RWPE1 (cell line): ENCODE data around the gene MGAT5.

Experiments
- CTCF ChIA-PET: fragments of 350-600 bp; sonication (Branson Sonifier 250); formaldehyde crosslinking; extraction: SDS; loops from one replicate; lab custom pipeline; 2021; lab: Yijun Ruan, JAX
- POLR2A ChIA-PET: fragments of 400-600 bp; formaldehyde crosslinking; extraction: SDS; loops from one replicate; lab custom pipeline; 2020; ENCODE audit warnings: antibody characterized with exemption; ENCODE audit not compliant: low non-redundant PET; lab: Yijun Ruan, JAX
- DNase-seq: peaks from one replicate; pipeline ENCODE4 v3.0.0; 2012; ENCODE audit warnings: low spot score
- H3K27ac ChIP-seq: fragments of 450-650 bp; 2 replicates; pipeline ENCODE4 v1.5.1; 2017
- TF ChIP-seq, protein P1 (sequence below): fragments of 450-650 bp; conservative IDR thresholded peaks from 2 replicates; pipeline ENCODE4 v1.5.1; 2017; ENCODE audit warnings: low read depth, mild to moderate bottlenecking

Gene MGAT5

DNA sequence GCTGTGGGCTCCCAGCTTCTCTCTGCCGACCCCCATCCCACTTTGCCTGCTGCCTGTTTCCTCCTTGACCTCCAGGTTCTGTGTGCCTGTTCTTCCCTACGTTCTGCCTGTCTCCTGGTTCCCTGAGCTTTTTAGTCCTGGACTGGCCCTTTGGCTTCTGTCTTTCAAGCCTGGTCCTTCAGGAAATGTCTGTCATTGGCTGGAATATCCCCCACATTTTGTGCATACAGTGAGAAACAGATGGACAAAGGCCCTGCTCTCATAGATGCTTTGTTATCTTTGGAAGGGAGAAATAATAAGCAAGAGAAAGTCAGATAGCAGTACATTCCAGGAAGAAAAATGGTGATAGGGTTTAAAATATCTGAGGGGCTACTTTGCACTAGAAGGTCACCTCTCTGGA is 5.7 kb downstream of the MGAT5 start:
- TF ChIP-seq, protein P1, sequence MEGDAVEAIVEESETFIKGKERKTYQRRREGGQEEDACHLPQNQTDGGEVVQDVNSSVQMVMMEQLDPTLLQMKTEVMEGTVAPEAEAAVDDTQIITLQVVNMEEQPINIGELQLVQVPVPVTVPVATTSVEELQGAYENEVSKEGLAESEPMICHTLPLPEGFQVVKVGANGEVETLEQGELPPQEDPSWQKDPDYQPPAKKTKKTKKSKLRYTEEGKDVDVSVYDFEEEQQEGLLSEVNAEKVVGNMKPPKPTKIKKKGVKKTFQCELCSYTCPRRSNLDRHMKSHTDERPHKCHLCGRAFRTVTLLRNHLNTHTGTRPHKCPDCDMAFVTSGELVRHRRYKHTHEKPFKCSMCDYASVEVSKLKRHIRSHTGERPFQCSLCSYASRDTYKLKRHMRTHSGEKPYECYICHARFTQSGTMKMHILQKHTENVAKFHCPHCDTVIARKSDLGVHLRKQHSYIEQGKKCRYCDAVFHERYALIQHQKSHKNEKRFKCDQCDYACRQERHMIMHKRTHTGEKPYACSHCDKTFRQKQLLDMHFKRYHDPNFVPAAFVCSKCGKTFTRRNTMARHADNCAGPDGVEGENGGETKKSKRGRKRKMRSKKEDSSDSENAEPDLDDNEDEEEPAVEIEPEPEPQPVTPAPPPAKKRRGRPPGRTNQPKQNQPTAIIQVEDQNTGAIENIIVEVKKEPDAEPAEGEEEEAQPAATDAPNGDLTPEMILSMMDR = no peak
- POLR2A ChIA-PET = no interaction called here
- no peak overlapping the region for H3K27ac ChIP-seq
- CTCF ChIA-PET = interaction anchor here (0.5 kb wide), 1 partner anchor 35 kb away, joined by 3 read pairs; no protein-coding TSS in a partner anchor
- no peak for DNase-seq

DNA sequence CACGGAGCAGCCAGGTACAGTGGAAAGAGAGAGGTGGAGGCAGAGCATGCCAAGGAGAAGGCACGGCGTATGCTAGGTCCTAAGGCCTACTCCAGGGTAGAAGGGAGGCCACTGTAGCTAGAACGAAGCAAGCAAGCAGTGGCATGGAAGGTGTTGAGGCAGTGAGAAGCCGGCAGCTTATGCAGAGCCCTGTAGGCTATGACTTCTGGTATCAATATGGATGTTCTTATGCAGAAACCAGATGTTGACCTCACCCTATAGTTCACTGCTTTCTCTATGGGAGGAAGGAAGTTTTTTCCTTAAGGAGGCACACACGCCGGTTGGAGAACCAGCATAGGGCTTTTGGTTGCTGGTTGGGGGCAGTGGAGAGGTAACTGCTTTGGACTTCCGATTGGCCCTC is 6.1 kb downstream of the MGAT5 start:
- TF ChIP-seq, protein P1 = no peak
- no peak for DNase-seq

DNA sequence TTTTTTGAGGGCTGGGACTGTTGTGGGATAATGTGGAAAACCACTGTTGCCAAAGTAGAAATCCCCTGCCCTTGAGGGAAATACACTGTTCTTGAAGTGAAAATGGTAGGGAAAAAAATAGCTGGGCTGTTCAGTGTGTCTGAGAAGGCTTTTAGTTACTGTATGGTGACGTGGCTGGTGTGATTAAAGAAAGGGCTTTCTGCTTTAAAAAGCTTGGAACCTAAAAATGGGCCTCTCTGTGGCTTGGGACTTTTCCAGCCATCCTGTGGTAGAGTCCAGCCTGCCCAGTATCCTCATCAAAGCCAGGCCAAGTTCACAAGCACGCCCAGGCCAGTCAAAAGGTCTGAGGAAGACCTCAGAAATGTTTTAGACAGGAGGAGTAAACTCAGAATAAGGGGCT is 6.8 kb downstream of the MGAT5 start:
- CTCF ChIA-PET = interaction anchor here (0.6 to 0.7 kb wide), 2 partner anchors 9 to 29 kb away, joined by 3 to 6 read pairs; no protein-coding TSS in a partner anchor
- H3K27ac ChIP-seq = no peak overlapping the region
- TF ChIP-seq, protein P1 = no peak
- POLR2A ChIA-PET = no interaction called here
- no peak for DNase-seq

More for the DNA sequence above, 6.1 kb downstream of the MGAT5 start:
- ChIA-PET POLR2A (no interaction called here), CTCF (interaction anchor here (0.5 to 0.6 kb wide), 2 partner anchors 10 to 36 kb away, joined by 3 to 6 read pairs; no protein-coding TSS in a partner anchor)
- H3K27ac ChIP-seq = no peak overlapping the region

DNA sequence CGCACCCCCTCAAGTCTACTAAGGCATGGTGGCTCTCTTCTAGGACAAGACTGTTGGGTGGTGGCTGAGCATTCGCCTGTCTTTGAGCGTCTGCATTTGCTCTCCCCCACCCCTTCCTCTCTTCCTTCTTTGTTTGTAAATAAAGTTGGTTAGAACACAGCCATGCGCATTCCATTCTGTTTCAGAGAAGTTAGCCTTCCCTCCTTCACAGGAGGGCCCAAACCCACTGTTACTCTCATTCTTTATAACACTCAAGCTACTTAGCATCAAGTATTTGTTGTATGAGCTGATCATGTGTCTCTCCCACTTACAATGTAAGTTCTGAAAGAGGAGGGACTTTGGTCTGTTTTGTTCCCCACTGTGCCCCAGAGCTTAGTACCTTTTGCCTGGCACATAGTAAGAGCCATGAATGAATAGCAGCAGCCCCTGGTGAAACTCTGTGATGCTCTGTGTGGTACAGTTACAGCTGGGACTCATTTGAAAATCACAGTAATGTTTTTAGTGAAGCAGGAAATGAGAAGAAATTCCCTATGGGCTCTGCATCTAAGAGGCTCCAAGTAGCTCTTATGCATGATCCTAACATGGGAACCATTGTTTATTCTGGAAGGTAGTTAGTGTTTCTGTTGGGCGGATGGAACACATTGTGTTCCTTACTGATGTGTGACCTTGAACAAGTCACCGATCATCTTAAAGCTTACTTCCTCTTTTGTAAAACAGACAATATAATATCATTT is 7.7 kb downstream of the MGAT5 start:
- CTCF ChIA-PET = interaction anchor here (0.7 kb wide), 1 partner anchor 30 kb away, joined by 3 read pairs; no protein-coding TSS in a partner anchor
- DNase-seq = no peak
- POLR2A ChIA-PET = no interaction called here
- TF ChIP-seq, protein P1 = no peak
- no peak overlapping the region for H3K27ac ChIP-seq

DNA sequence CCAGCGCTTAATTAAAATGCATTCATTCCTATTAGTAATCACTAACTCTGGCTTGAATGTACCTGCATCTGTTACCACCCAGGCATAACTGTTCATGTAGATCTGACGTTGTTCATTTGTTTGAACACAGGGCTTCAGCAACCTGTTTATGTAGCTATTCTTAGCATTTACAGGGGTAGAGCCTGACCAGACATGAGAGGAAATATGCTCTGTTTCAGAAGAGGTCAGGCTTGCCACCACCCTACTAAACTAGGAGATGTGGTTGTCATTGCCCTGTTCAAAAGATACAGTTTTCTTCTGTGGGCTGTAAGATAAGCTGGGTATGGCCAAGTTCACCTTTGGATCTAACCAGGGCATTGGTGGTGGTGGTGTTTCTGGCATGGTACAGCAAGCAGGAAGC is 8.8 kb downstream of the MGAT5 start:
- ChIA-PET CTCF (interaction anchor here (0.5 kb wide), 1 partner anchor 73 kb away, joined by 3 read pairs; no protein-coding TSS in a partner anchor), POLR2A (no interaction called here)
- no peak overlapping the region for H3K27ac ChIP-seq
- no peak for DNase-seq
- TF ChIP-seq, protein P1 = no peak

DNA sequence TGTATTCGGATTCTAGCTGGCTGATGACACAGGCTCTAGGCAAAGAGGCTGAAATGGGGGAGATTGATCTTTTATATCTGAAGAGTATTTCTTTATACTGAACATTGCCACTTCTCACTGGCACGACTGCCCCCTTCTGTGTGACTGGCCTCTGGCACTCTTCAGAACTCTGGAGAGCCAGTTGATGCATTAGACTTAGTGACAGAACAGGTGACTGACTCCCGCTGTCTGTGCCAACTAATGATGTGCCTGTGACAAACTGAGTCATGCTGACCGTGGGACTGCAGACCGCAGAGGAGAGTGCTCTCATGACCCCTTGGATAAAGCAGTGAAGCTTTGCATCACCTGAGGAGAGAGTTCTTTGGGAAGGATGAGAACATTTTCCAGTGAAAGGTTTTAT is 14.4 kb downstream of the MGAT5 start:
- DNase-seq = no peak
- no peak overlapping the region for H3K27ac ChIP-seq
- POLR2A ChIA-PET = no interaction called here
- CTCF ChIA-PET = no interaction called here
- TF ChIP-seq, protein P1 = no peak
